Measurements from ENCODE around the gene NTF4.
"Not testable (repeated sequence)": the region's sequence is repeated elsewhere in the genome, so short reads cannot be mapped to it uniquely, and the experiment has no call there.

GRCh38 chr19:49031642-49032301 lies 32.8 kb downstream of the NTF4 start, which contains the start of gene CGB2:
- TF ChIP-seq, protein P1, sequence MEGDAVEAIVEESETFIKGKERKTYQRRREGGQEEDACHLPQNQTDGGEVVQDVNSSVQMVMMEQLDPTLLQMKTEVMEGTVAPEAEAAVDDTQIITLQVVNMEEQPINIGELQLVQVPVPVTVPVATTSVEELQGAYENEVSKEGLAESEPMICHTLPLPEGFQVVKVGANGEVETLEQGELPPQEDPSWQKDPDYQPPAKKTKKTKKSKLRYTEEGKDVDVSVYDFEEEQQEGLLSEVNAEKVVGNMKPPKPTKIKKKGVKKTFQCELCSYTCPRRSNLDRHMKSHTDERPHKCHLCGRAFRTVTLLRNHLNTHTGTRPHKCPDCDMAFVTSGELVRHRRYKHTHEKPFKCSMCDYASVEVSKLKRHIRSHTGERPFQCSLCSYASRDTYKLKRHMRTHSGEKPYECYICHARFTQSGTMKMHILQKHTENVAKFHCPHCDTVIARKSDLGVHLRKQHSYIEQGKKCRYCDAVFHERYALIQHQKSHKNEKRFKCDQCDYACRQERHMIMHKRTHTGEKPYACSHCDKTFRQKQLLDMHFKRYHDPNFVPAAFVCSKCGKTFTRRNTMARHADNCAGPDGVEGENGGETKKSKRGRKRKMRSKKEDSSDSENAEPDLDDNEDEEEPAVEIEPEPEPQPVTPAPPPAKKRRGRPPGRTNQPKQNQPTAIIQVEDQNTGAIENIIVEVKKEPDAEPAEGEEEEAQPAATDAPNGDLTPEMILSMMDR (conservative IDR thresholded peaks at IDR 0.05; ENCODE audit: low read depth, low read length), result peak; percentile 63
- not testable (repeated sequence) for TF ChIP-seq EZH2 (IDR thresholded peaks at IDR 0.05; ENCODE audit: borderline replicate concordance, low read depth, low read length, poor library complexity, severe bottlenecking)

Measured in A673 (cell line).